Neuronal stem cell (in vitro differentiated cells): ENCODE results near the gene DDI2.

Source experiments
- DNase-seq: peaks from one replicate; pipeline ENCODE4 v3.0.0-alpha.2; 2013; ENCODE audit warnings: low spot score
- H2AFZ ChIP-seq: one replicate; pipeline ENCODE4 v1.6.1; 2013; ENCODE audit warnings: mild to moderate bottlenecking, low read length, inconsistent platforms
- H2AK5ac ChIP-seq: 2 replicates; pipeline ENCODE4 v1.6.1; 2013; ENCODE audit warnings: low read depth, mild to moderate bottlenecking, inconsistent platforms, low read length, moderate library complexity, mixed read lengths
- H2BK120ac ChIP-seq: 2 replicates; pipeline ENCODE4 v1.6.1; 2013; ENCODE audit warnings: low read depth, mild to moderate bottlenecking, inconsistent platforms, low read length, moderate library complexity, mixed read lengths
- H2BK12ac ChIP-seq: one replicate; pipeline ENCODE4 v1.6.1; 2013; ENCODE audit warnings: low read length, inconsistent platforms
- H2BK15ac ChIP-seq: 2 replicates; pipeline ENCODE4 v1.6.1; 2013; ENCODE audit warnings: mild to moderate bottlenecking, low read length, inconsistent platforms, mixed read lengths
- H2BK5ac ChIP-seq: one replicate; pipeline ENCODE4 v1.6.1; 2013; ENCODE audit warnings: inconsistent platforms, mild to moderate bottlenecking, low read length, moderate library complexity
- H3K14ac ChIP-seq: one replicate; pipeline ENCODE4 v1.6.1; 2013; ENCODE audit warnings: low read length, inconsistent platforms
- H3K18ac ChIP-seq: 2 replicates; pipeline ENCODE4 v1.6.1; 2013; ENCODE audit warnings: low read length, inconsistent platforms
- H3K23ac ChIP-seq: 2 replicates; pipeline ENCODE4 v1.6.1; 2013; ENCODE audit warnings: low read depth, mild to moderate bottlenecking, mixed read lengths, low read length, inconsistent platforms; ENCODE audit not compliant: poor library complexity
- H3K27ac ChIP-seq: replicated peaks from 3 replicates; pipeline ENCODE4 v1.5.1; 2013; ENCODE audit warnings: low read length, inconsistent platforms
- H3K27me3 ChIP-seq, 3 experiments: 2 replicates each; pipeline ENCODE4 v1.6.1; 2013; ENCODE audit warnings: low read length in 3 of 3, mild to moderate bottlenecking in 2 of 3, inconsistent platforms in 1 of 3, low read depth in 1 of 3, mixed read lengths in 1 of 3, moderate library complexity in 1 of 3; ENCODE audit not compliant: control insufficient read depth in 3 of 3, insufficient read depth in 3 of 3
- H3K36me3 ChIP-seq, 2 donors: replicated peaks in 1 of 2; 2 replicates each; pipeline ENCODE4 v1.6.1; 2013; ENCODE audit warnings: low read length in 2 of 2; ENCODE audit not compliant: control insufficient read depth in 2 of 2, insufficient read depth in 2 of 2
- H3K4ac ChIP-seq: 2 replicates; pipeline ENCODE4 v1.6.1; 2013; ENCODE audit warnings: inconsistent platforms, mild to moderate bottlenecking, low read length, moderate library complexity
- H3K4me1 ChIP-seq, 2 donors: 1 replicate in 1 of 2; 2 replicates in 1 of 2; pipeline ENCODE4 v1.6.1; 2013; ENCODE audit warnings: low read length in 2 of 2, low read depth in 1 of 2; ENCODE audit not compliant: control insufficient read depth in 2 of 2, insufficient read depth in 1 of 2
- H3K4me2 ChIP-seq: one replicate; pipeline ENCODE4 v1.6.1; 2013; ENCODE audit warnings: mild to moderate bottlenecking, low read length, inconsistent platforms; ENCODE audit not compliant: insufficient read depth, poor library complexity, severe bottlenecking
- H3K4me3 ChIP-seq, 2 donors: 2 replicates each; pipeline ENCODE4 v1.5.1; 2013; ENCODE audit warnings: low read length in 2 of 2, mild to moderate bottlenecking in 2 of 2, inconsistent platforms in 1 of 2, moderate library complexity in 1 of 2
- H3K79me1 ChIP-seq: one replicate; pipeline ENCODE4 v1.6.1; 2013; ENCODE audit warnings: low read depth, mild to moderate bottlenecking, inconsistent platforms, low read length, moderate library complexity
- H3K9ac ChIP-seq: one replicate; pipeline ENCODE4 v1.6.1; 2013; ENCODE audit warnings: mild to moderate bottlenecking, low read depth, low read length, inconsistent platforms; ENCODE audit not compliant: poor library complexity
- H3K9me3 ChIP-seq, 2 donors: replicated peaks in 1 of 2; 2 replicates each; pipeline versions ENCODE3 to v1.6.1; 2013; ENCODE audit warnings: low read length in 2 of 2, mild to moderate bottlenecking in 2 of 2, inconsistent platforms in 1 of 2, low read depth in 1 of 2, mixed read lengths in 1 of 2, moderate library complexity in 1 of 2; ENCODE audit not compliant: control insufficient read depth in 2 of 2, insufficient read depth in 1 of 2
- H4K8ac ChIP-seq: one replicate; pipeline ENCODE4 v1.6.1; 2013; ENCODE audit warnings: low read depth, mild to moderate bottlenecking, inconsistent platforms, low read length, moderate library complexity
- H4K91ac ChIP-seq: one replicate; pipeline ENCODE4 v1.6.1; 2013; ENCODE audit warnings: low read length, low read depth, mild to moderate bottlenecking, inconsistent platforms; ENCODE audit not compliant: poor library complexity
- WGBS, 2 donors: extraction: QIAGEN DNeasy Blood & Tissue Kit; methylation state at CpG; one replicate each; pipeline ENCODE4 v1.1.7; 2013; ENCODE audit warnings: missing lambda C conversion rate in 2 of 2, mixed read lengths in 1 of 2; ENCODE audit not compliant: insufficient read length in 2 of 2, insufficient replicate concordance in 1 of 2; ENCODE audit errors: extremely low coverage in 2 of 2; 5-methylcytosine and 5-hydroxymethylcytosine counted together

Gene DDI2

GRCh38 chr1:15618077-15618654 lies 908 bp downstream of the DDI2 start:
- Histone ChIP-seq H4K91ac (no peak overlapping the region), H3K27me3 (no peaks in the 10 kb centered on the region), H2AFZ (peak overlapping the region; percentile 86), H3K18ac (peak overlapping the region; percentile 97), H3K4me2 (peak overlapping the region; percentile 75), H2BK15ac (peak overlapping the region; percentile 42), H3K9ac (peak overlapping the region; percentile 99), H2BK5ac (peak overlapping the region; percentile 96), H2BK120ac (no peak overlapping the region), H2AK5ac (peak overlapping the region; percentile 86), H4K8ac (no peak overlapping the region), H3K36me3 (peaks cover 0 to 25% of the 10 kb centered on the region in 2 donors), H3K14ac (peak overlapping the region; percentile 14), H3K4ac (peak overlapping the region; percentile 23), H3K79me1 (peaks cover 3% of the 10 kb centered on the region), H3K9me3 (no peaks in the 10 kb centered on the region), H3K27ac (peak overlapping the region; percentile 91), H2BK12ac (peak overlapping the region; percentile 14), H3K4me1 (peaks cover 5 to 6% of the 10 kb centered on the region in 2 donors), H3K4me3 (peak overlapping the region; percentile 98 to 100), H3K23ac (peak overlapping the region; percentile 99)
- DNase-seq, result no peak
- no CpG with 5 or more reads among the region's 8 CpGs for WGBS, 2 donors

- no peak overlapping the region for H2BK15ac ChIP-seq
- H3K4me2 ChIP-seq, result peak overlapping the region; percentile 58
- no peak overlapping the region for H3K18ac ChIP-seq
- peaks cover 5 to 6% of the 10 kb centered on the region in 2 donors for H3K4me1 ChIP-seq
- no peak overlapping the region for H2BK12ac ChIP-seq
- peak overlapping the region in 1 of 2 donors; percentile 98 for H3K4me3 ChIP-seq
- H2AK5ac ChIP-seq, result no peak overlapping the region
- DNase-seq, result no peak
- no peak overlapping the region for H3K9ac ChIP-seq
- H3K9me3 ChIP-seq, result no peaks in the 10 kb centered on the region
- no peak overlapping the region for H2BK5ac ChIP-seq
- H3K4ac ChIP-seq, result no peak overlapping the region
- no peaks in the 10 kb centered on the region for H3K27me3 ChIP-seq
- H3K14ac ChIP-seq, result no peak overlapping the region
- WGBS, 2 donors, result no CpG with 5 or more reads among the region's 26 CpGs
- H4K8ac ChIP-seq, result no peak overlapping the region
- no peak overlapping the region for H3K27ac ChIP-seq
- no peak overlapping the region for H4K91ac ChIP-seq
- peaks cover 0 to 25% of the 10 kb centered on the region in 2 donors for H3K36me3 ChIP-seq
- H2BK120ac ChIP-seq, result no peak overlapping the region
- H3K79me1 ChIP-seq, result peaks cover 3% of the 10 kb centered on the region
- no peak overlapping the region for H2AFZ ChIP-seq
- H3K23ac ChIP-seq, result no peak overlapping the region
These were observed 1.6 kb downstream of the DDI2 start for GRCh38 chr1:15618655-15619525.

GRCh38 chr1:15620155-15620545 lies 2.9 kb downstream of the DDI2 start:
- Histone ChIP-seq H4K8ac (no peak overlapping the region), H2BK5ac (no peak overlapping the region), H2BK120ac (no peak overlapping the region), H3K18ac (no peak overlapping the region), H3K27me3 (no peaks in the 10 kb centered on the region), H4K91ac (no peak overlapping the region), H3K4ac (no peak overlapping the region), H3K23ac (no peak overlapping the region), H3K36me3 (peaks cover 0 to 25% of the 10 kb centered on the region in 2 donors), H2AK5ac (no peak overlapping the region), H3K4me3 (no peak overlapping the region), H3K9me3 (no peaks in the 10 kb centered on the region), H2BK15ac (no peak overlapping the region), H2AFZ (no peak overlapping the region), H3K27ac (no peak overlapping the region), H3K4me1 (peaks cover 5 to 6% of the 10 kb centered on the region in 2 donors), H3K4me2 (no peak overlapping the region), H3K9ac (no peak overlapping the region), H3K79me1 (peaks cover 3% of the 10 kb centered on the region), H2BK12ac (no peak overlapping the region), H3K14ac (no peak overlapping the region)
- WGBS, 2 donors, result no CpG with 5 or more reads among the region's 1 CpG
- no peak for DNase-seq
